ENCODE data around the gene NIPSNAP2. TPM values are rescaled to one million over a fixed set of nuclear protein-coding genes. Genes with fewer than 3 reads are reported as not detected.

Gene NIPSNAP2
- total and polyA plus RNA-seq, 2 of the 13 experiments (the other 11 are each of a cell fraction or from before 2014, with no cell fraction given), result 40.3 to 61.5 TPM

- peak; percentile 30; the same call in 1 of the 2 replicates for TF ChIP-seq GMEB1 (CRISPR knock-in tag; IDR thresholded peaks at IDR 0.05; ENCODE audit: borderline replicate concordance)
- TF ChIP-seq YEATS4 (CRISPR knock-in tag; IDR thresholded peaks at IDR 0.05; ENCODE audit: borderline replicate concordance), result peak; percentile 83
- peak; percentile 66; the same call in 1 of the 2 replicates for TF ChIP-seq HDAC1 (CRISPR knock-in tag; IDR thresholded peaks at IDR 0.05)
- TF ChIP-seq ZNF446 (CRISPR knock-in tag; IDR thresholded peaks at IDR 0.05), result peak; percentile 82; the same call in 1 of the 2 replicates
- 0 out of 2 replicates have a peak, but pooled peaks have one; percentile 66 for TF ChIP-seq THAP7 (CRISPR knock-in tag; IDR thresholded peaks at IDR 0.05)
- TF ChIP-seq HNF1A (IDR thresholded peaks at IDR 0.05; ENCODE audit: low read depth), result no peak
- TF ChIP-seq HNF1A (CRISPR knock-in tag; IDR thresholded peaks at IDR 0.05; ENCODE audit: borderline replicate concordance), result peak; percentile 13; the same call in 1 of the 2 replicates
- TF ChIP-seq ZNF124 (CRISPR knock-in tag; IDR thresholded peaks at IDR 0.05), result peak; percentile 44; the same call in 1 of the 2 replicates
- peak; percentile 58; the same call in 1 of the 2 replicates for TF ChIP-seq ZNF468 (CRISPR knock-in tag; IDR thresholded peaks at IDR 0.05)
- no peak for TF ChIP-seq FOXK2 (IDR thresholded peaks at IDR 0.05)
- no peak for TF ChIP-seq ZFP37 (CRISPR knock-in tag; IDR thresholded peaks at IDR 0.05; ENCODE audit: borderline replicate concordance)
- TF ChIP-seq SIN3A (IDR thresholded peaks at IDR 0.05; ENCODE audit: borderline replicate concordance, low read depth, low read length), result 0 out of 2 replicates have a peak, but pooled peaks have one; percentile 47
- peak; percentile 39; the same call in 1 of the 2 replicates for TF ChIP-seq ZNF263 (CRISPR knock-in tag; IDR thresholded peaks at IDR 0.05)
- peak; percentile 66; the same call in 1 of the 2 replicates for TF ChIP-seq TFDP2 (CRISPR knock-in tag; IDR thresholded peaks at IDR 0.05)
- peak; percentile 79 for TF ChIP-seq KMT2A (CRISPR knock-in tag; IDR thresholded peaks at IDR 0.05)
- peak; percentile 19; the same call in 1 of the 2 replicates for TF ChIP-seq ZSCAN21 (CRISPR knock-in tag; IDR thresholded peaks at IDR 0.05; ENCODE audit: borderline replicate concordance)
- TF ChIP-seq ZNF788 (CRISPR knock-in tag; IDR thresholded peaks at IDR 0.05; ENCODE audit: borderline replicate concordance), result 0 out of 2 replicates have a peak, but pooled peaks have one; percentile 39
- TF ChIP-seq SOX5 (CRISPR knock-in tag; IDR thresholded peaks at IDR 0.05; ENCODE audit: borderline replicate concordance), result peak; percentile 45; the same call in 1 of the 2 replicates
- no peak for TF ChIP-seq ZNF652 (CRISPR knock-in tag; IDR thresholded peaks at IDR 0.05; ENCODE audit: borderline replicate concordance, low read depth)
- TF ChIP-seq ZNF333 (CRISPR knock-in tag; IDR thresholded peaks at IDR 0.05; ENCODE audit: borderline replicate concordance), result peak; percentile 86; the same call in 1 of the 2 replicates
Measured at GRCh38 chr7:55964261-55965099, at the start of gene NIPSNAP2 (continued).
